NCI-H2196 (cell line): ENCODE data around the gene PLEKHN1.
"Not testable (repeated sequence)": the region's sequence is repeated elsewhere in the genome, so short reads cannot be mapped to it uniquely, and the experiment has no call there.

Experiments
- DNase-seq: peaks from one replicate; lab custom pipeline; 2025; ENCODE audit not compliant: unreplicated experiment; lab: John Stamatoyannopoulos, UW

PLEKHN1 gene

DNA sequence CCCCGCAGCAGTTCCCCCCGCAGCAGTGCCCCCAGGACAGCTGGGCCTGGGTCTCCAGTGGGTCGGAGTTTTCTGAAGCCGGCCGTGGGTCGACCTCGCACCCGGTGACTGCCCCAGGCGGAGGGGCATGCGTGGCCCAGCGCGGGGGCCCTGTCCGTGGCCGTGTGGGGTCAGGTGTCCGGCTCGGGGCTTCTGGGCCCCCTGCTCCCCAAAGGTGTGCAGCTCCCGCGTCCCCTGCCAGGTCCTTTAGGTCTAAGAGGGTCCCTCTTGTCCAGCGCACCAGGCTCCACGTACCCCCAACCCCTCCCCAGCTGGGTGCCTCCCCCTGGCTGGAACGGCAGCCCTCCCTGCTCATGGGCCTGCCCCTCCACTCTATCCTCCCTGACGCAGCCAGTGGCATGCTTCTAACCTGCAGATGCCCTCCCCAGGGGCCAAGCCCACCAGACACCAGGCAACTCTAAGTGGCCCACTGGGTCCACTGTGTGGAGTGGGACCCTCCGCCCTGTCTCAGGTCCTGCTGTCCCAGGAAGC is 39.6 kb downstream of the PLEKHN1 start:
- no peak for DNase-seq

DNA sequence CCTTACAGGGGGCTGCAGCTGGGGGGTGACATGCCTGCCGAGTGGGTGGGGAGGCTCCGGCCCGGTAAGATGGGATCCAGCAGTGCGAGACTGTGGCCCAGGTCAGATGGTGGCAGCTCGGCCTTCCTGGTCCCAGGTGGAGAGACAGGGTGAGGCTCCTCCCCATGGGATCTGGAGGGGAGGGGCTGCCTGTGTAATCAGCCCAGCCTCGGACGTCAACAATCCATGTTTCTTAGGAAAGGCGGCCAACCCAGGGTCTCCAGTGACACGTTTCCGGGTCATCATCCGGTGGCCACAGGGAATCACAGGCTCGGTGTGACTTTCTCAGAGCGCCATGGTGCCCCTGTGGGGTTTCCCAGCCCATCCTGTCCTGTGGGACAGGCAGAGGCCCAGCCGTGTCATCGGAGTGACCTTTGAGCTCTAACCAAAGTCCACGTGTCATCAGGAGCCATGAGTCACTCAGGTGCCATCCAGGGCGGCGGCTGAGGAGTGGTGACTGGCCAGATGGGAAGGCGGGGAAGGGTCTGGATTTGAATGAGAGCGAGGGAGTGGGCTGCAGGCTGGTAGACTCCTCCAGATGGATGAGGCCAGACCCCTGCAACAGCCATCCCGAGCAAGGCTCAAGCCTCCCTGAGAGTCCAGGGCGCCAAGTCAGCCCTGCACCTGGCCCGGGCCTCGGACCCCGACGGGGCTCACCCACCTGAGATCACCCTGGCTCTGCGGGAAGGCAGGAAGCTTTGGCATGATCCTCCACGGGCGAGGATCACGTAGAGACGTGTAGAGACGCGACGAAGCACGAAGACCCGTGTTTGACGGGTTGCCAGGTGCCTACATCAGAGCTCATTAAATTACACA is 40.2 kb downstream of the PLEKHN1 start:
- DNase-seq: no peak

DNA sequence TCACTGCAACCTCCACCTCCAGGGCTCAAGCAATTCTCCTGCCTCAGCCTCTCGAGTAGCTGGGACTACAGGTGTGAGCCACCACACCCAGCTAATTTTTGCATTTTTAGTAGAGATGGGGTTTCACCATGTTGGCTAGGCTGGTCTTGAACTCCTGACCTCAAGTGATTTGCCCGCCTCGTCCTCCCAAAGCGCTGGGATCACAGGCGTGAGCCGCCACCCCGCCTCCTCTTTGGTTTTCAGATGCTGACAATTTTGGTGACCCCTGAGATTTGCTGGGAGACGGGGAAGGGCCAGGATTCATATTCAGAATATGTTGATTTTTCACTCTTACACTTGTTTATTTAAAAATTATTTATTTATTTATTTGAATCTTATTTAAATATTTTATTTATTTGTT is 43.8 kb downstream of the PLEKHN1 start:
- DNase-seq: not testable (repeated sequence)

DNA sequence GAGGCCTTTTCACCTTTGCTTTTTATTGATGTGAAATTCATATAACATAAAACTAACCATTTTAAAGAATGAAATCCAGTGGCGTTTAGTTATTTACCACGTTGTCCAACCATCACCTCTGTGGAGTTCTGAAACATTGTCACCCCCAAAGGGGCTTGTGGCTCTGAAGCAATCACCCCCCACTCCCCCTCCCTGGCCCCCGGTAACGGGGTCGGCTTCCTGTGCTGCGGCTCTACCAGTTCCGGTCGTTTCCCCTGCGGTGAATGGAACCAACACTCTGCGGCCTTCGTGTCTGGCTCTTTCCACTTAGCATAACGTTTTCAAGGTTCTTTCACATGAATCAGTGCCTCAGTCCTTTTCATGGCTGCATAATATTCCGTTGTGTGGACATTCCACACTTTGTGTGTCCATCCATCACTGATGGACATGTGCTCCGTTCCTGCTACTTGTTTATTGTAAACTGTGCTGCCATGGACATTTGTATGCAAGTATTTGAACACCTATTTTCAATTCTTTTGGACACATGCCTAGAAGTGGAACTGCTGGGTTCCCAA is 45.2 kb downstream of the PLEKHN1 start:
- no peak for DNase-seq

DNA sequence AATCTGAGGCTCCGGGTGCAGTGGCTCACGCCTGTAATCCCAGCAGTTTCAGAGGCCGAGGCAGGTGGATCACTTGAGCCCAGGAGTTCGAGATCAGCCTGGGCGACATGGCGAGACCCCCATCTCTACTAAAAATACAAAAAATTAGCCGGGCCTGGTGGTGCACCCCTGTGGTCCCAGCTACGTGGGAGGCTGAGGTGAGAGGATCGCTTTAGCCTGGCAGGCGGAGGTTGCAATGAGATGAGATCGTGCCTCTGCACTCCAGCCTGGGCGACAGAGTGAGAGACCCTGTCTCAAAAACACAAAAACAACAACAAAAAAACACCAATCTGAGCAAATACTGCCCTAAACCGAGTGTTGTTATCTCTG is 46.4 kb downstream of the PLEKHN1 start:
- DNase-seq: not testable (repeated sequence)

DNA sequence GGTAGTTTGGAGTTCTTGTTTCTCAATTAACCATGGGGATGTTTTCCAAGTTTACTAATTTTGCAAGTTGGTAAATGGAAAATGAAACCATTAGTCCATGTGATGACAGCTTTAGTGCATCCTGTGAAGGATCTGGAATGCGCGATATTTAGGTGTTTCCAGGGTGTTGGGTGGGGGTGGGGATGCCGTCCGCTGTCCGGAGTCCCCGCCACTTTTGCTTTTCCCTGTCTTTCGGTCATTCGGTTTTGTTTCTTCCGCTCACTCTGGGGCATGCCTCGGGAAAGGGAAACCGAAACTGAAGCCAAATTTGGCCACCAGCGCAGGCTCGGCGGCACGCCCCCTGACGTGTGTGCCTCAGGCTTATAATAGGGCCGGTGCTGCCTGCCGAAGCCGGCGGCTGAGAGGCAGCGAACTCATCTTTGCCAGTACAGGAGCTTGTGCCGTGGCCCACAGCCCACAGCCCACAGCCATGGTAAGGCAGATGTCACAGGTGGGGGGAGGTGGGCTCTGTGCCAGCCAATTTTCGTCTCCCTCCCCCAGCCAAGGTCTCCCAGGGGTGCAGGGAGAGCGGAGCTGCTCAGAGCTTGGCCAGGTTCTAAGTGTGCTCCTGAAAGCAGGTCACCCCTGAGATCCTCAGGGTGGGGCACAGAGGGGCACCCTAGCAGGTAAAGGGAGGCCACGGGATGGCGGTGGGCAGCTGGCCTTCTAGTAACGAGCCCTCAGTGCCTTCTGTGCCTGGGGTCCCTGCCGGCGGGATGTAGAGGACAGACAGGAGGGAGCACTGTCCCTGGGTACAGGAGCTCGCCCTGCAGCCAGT is 47.0 kb downstream of the PLEKHN1 start, which contains the start of gene ISG15:
Gene ISG15, plus strand, starts transcription at position 393 of the 817 bp plus-strand sequence. Its CDS starts 77 bp downstream, at position 470.
- peak; percentile 93 for DNase-seq

DNA sequence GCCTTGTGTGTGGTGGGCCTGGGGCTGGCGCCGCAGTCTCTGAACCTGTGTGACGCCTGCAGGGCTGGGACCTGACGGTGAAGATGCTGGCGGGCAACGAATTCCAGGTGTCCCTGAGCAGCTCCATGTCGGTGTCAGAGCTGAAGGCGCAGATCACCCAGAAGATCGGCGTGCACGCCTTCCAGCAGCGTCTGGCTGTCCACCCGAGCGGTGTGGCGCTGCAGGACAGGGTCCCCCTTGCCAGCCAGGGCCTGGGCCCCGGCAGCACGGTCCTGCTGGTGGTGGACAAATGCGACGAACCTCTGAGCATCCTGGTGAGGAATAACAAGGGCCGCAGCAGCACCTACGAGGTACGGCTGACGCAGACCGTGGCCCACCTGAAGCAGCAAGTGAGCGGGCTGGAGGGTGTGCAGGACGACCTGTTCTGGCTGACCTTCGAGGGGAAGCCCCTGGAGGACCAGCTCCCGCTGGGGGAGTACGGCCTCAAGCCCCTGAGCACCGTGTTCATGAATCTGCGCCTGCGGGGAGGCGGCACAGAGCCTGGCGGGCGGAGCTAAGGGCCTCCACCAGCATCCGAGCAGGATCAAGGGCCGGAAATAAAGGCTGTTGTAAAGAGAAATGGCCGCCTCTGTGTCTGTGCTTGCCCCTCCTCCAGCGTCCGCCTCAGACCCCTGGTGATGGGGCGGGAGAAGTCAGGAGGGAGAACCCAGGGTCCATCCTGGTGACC is 47.8 kb downstream of the PLEKHN1 start:
- peak; percentile 81 for DNase-seq

DNA sequence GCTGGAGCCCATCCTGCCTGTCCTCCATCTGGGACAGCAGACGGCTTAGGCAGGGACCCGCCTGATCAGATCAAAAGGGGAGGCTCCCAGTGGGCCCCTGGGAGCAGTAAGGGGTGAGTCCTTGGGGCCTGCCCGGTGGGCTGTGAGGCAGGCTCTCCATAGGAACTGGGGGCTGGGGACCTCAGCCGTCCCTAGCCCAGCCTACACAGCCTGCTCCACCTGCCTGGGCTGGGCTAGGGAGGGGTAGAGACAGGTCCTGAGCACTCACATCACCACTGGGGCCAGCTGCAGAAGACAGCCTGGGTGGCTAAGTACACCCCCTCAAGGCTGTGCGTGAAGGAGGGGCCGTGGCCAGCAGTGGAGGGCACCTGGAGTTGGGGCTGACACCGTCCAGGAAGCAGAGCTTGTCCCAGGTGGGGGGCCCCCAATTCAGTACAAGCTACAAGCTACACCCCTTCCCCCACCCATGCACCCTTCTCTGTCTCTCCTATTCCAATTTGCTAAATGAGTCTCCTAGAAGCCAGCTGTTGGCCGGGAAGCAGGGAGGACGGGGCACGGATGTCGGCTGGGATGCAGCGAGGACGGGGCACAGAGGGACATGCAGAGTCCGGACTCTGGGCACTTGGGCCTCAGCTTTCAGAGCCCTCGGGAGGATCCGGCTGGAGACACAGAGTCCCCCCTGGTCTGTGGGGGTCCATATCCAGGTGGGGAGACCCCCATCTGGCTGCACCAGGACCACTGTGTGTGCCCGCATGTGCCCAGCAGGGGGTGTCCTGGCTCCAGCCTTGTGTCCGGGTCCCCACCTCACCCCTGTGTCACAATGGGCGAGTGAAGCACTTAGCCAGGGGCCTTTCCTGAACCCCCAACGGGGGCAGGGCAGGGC is 48.8 kb downstream of the PLEKHN1 start:
- DNase-seq: peak; percentile 41

DNA sequence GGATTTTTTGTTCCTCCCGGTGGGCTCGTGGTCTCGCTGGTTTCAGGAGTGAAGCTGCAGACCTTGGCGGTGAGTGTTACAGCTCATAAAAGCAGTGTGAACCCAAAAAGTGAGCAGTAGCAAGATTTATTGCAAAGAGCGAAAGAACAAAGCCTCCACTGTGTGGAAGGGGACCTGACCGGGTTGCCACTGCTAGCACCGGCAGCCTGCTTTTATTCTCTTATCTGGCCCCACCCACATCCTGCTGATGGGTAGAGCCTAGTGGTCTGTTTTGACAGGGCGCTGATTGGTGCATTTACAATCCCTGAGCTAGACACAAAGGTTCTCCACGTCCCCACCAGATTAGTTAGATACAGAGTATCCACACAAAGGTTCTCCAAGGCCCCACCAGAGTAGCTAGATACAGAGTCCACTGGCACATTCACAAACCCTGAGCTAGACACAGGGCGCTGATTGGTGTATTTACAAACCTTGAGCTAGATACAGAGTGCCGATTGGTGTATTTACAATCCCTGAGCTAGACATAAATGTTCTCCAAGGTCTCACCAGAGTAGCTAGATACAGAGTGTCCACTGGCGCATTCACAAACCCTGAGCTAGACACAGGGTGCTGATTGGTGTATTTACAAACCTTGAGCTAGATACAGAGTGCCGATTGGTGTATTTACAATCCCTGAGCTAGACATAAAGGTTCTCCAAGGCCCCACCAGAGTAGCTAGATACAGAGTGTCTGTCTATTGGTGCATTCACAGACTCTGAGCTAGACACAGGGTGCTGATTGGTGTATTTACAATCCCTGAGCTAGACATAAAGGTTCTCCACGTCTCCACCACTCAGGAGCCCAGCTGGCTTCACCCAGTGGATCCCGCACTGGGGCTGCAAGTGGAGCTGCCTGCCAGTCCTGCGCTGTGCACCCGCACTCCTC is 51.4 kb downstream of the PLEKHN1 start:
- DNase-seq: not testable (repeated sequence)

DNA sequence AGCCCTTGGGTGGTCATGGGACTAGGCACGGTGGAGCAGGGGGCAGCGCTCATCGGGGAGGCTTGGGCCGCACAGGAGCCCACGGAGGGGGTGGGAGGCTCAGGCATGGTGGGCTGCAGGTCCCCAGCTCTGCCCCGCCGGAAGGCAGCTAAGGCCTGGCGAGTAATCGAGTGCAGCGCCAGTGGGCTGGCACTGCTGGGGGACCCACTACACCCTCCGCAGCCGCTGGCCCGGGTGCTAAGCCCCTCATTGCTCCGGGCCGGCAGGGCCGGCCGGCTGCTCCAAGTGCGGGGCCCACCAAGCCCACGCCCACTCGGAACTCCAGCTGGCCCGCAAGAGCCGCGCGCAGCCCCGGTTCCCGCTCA is 52.0 kb downstream of the PLEKHN1 start:
- not testable (repeated sequence) for DNase-seq

DNA sequence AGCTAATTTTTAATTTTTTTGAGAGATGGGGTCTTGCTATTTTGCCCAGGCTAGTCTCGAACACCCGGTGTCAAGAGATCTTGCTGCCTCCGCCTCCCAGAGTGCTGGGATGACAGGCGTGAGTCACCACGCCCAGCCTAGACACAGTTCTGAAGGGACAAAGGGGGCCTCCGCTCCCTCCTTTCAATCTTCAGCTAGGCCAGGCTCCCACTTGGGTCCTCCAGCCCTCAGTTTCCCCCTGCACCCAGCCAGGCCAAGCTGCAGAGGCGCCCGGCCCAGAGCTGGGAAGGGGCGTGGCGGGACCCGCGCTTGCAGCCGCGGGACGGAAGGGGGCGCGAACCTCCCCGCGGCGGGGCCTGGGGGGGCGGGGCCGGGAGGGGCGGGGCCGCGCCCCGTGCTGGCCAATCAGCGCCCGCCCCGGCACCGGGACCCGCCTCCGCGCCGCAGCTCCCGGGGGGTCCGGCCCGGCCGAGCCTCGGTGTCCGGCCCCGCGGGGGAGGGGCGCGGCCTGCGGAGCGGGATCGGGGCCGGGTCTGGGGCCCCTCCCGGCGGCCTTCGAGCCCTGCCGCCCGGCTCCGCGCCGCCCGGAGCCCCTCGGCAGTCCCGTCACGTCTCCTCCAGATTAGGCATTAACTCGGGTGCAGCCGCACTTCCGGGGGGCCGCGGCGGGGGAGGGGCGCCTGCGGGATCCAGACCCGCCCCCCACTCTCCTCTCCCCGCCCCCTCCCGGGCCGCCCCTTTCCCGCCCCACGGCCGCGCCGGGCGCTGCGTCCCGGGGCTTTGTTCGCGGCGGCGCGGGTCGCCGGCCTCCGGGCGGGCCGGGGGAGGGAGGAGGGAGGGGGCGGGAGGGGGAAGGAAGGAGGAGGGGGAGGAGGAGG is 53.1 kb downstream of the PLEKHN1 start:
- peak; percentile 93 for DNase-seq

DNA sequence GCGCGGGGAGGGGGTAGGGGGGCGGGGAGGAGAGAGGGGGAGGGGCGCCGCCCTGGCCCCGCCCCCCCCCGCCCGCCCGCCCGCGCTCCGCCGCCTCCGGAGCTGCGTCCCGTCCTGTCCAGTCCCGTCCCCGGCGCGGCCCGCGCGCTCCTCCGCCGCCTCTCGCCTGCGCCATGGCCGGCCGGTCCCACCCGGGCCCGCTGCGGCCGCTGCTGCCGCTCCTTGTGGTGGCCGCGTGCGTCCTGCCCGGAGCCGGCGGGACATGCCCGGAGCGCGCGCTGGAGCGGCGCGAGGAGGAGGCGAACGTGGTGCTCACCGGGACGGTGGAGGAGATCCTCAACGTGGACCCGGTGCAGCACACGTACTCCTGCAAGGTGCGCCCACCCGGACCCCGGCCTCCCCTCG is 53.7 kb downstream of the PLEKHN1 start, which contains the start of gene AGRN:
Gene AGRN, plus strand, starts transcription at position 121 of the 405 bp plus-strand sequence. Its CDS starts 53 bp downstream, at position 174.
- no peak for DNase-seq

DNA sequence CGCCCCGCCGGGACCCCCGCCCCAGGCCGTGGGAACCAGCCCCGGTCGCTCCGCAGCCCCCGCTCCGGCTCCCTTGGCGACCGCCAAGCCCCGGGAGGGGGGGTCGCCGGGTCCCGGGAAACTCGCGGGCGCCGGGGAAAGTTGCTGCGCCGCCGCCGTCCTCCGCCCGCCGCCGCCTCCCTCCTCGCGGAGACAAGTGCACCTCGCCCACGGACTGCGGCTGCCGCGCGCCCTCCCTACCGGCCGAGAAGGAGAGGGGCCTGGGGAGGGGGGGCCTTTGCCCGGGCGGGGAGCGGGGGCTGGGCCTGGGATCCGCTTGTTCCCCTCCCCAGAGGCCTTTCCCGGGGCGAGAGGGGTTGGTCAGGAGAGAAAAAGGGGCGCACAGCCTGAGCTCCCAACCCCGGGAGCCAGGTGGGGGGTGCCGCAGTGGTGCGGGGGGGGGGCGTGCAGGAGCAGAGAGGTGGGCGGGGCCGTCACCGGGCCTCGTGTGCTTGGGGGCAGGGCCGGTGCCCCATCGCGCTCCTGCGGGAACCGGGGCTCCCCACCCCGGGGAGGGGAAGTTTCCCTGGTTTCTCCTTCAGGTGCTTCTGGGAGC is 54.2 kb downstream of the PLEKHN1 start:
- no peak for DNase-seq

DNA sequence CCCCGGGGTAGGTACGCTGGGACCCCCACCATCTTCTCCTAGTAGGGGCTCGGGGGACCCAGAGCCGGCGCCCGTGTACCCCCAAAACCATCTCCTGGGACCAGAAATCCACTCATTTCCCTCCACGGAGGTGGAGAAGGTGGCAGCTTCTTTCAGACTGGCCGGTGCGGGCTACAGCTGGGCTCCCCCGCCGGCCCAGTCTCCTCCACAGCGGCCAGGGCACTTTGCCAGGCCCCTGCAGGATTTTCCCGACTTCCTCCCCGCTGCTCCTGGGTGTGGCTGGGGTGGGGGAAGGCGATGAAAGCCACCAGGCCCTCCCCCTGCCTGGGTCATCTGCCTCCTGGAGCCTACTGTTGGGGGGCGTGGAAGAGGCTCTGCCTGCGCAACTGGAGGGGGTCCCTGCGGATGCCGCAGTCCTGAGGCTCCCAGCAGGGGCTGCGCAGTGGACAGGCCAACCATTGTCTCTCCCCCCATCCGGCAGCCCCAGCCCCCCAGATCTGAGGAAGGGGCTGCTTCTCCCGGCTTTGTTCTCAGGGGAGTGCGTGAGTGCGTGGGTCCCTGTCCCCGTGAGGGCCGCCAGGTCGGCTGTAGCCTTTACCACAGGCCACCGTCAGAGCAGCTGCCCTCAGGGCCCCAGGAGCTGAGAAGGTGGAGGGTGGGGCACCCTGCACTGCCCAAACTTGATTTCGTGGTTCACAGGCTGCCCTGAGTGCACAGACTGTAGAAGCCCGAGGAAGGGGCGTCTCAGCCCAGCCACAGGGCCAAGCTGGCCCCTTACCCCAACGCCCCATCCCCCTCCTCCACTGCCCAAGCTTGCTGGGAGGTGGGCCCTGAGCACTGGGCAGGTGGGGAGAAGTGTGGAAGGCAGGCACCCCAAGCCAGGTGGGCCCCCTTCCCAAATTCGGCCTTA is 55.0 kb downstream of the PLEKHN1 start:
- peak; percentile 77 for DNase-seq

DNA sequence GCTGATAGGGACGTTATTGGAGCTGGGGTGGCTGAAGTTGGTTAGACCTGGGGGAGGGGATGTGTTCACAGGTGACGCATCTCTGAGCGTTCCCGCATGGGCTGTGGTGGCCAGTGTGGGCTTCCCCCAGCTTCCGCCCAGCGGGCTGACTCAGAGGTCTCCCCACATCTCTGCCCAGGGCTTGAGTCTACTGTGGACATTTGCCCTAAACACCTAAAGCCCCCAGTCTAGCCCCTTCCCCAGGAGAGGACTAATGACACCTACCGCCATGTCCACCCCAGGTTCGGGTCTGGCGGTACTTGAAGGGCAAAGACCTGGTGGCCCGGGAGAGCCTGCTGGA is 55.6 kb downstream of the PLEKHN1 start:
- DNase-seq: no peak

DNA sequence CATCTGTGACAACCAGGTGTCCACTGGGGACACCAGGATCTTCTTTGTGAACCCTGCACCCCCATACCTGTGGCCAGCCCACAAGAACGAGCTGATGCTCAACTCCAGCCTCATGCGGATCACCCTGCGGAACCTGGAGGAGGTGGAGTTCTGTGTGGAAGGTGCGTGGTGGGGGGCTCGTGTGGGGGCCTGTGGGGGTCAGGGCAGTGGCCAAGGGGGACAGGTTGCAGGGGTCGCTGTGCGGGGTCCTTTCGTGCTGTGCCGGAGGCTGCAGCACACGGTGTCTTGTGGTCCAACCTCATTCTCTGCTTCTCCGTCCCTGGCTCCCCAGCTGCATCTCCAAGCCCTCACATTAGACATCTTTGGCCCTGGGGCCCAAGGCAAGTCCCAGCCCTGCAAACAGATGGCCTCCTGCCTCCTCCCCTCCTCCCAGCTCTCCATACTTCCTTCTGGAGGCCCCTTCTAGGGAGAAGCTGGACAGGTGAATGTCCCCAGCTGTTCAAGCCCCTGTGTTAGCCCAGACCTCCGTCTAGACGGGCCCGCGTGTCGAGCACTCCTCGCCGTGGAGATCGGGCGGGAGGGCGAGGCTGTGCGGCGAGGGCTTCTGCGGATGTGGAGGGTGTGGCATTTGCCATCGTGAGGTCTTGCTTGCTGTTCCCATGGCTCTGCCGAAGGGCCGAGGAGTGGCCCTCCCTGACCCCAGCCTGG is 56.2 kb downstream of the PLEKHN1 start:
- no peak for DNase-seq
